Measurements from ENCODE around the gene FBXO4. TPM values are rescaled to one million over a fixed set of nuclear protein-coding genes. Genes with fewer than 3 reads are reported as not detected.
A peak's percentile ranks its signal among the peaks of the same experiment; 100 is the strongest.

Gene FBXO4, protein sequence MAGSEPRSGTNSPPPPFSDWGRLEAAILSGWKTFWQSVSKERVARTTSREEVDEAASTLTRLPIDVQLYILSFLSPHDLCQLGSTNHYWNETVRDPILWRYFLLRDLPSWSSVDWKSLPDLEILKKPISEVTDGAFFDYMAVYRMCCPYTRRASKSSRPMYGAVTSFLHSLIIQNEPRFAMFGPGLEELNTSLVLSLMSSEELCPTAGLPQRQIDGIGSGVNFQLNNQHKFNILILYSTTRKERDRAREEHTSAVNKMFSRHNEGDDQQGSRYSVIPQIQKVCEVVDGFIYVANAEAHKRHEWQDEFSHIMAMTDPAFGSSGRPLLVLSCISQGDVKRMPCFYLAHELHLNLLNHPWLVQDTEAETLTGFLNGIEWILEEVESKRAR
- 10 to 100 TPM in 1 of 6 donors, 1 to 10 TPM in 5; 6.6 to 11.9 (median 8.0) TPM for total RNA-seq

DNA sequence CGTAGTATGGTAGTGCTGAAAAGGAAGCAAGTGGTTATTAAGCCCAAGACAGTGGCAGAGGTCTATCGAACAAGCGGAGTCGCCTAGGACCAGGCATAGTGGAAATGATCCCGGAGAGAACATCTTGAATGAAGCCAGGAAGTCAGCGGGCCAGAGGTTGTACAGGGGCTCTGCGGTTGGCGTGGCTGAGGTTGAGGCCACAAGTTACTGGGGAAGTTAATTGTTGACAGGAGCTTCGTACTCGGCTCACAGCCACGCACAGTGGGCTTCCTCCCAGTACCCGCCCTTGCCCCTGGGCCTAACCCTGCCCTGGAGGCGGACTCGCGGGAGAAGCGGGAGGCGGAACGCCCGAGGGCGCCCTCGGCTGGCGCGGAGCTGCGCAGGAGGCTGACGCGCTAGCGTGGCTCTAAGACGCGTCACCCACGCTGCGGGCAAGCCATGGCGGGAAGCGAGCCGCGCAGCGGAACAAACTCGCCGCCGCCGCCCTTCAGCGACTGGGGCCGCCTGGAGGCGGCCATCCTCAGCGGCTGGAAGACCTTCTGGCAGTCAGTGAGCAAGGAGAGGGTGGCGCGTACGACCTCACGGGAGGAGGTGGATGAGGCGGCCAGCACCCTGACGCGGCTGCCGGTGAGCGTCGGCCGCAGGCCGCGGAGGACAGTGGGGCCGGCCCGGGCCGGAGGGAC lies at the start of gene FBXO4:
Gene FBXO4 (plus strand): TSS at position 410 of the 683 bp plus-strand sequence. CDS start 29 bp downstream, at position 439.
- WGBS, 2 donors = 1 to 3% methylated on average over 14 to 17 of the region's 60 CpGs
- H3K9me3 ChIP-seq = no peaks in the 10 kb centered on the region
- DNase-seq = peak; percentile 89 to 98
- TF ChIP-seq CTCF (IDR thresholded peaks at IDR 0.05) = peak in 5 of 6 experiments; percentile 50 to 74 (median 59)
- TF ChIP-seq EP300 (IDR thresholded peaks at IDR 0.05) = no peak
- peak; percentile 69 to 83 for TF ChIP-seq POLR2AphosphoS5 (IDR thresholded peaks at IDR 0.05)
- peak in 3 of 4 donors; percentile 47 to 90 (median 83) for TF ChIP-seq POLR2A (IDR thresholded peaks at IDR 0.05)
- peak within 1 kb of the TSS; percentile 86 to 97 (median 96) for H3K27ac ChIP-seq
- peak within 1 kb of the TSS; percentile 42 to 88 (median 80) for H3K4me3 ChIP-seq
- no peaks in the 10 kb centered on the region for H3K27me3 ChIP-seq
- peak; percentile 99 for ATAC-seq (ENCODE audit: low FRiP score in 2 of 2)
- H3K36me3 ChIP-seq = peaks cover 0 to 20% (median 3%) of the 10 kb centered on the region in 4 donors
- peaks cover 7 to 19% (median 11%) of the 10 kb centered on the region in 4 donors for H3K4me1 ChIP-seq

DNA sequence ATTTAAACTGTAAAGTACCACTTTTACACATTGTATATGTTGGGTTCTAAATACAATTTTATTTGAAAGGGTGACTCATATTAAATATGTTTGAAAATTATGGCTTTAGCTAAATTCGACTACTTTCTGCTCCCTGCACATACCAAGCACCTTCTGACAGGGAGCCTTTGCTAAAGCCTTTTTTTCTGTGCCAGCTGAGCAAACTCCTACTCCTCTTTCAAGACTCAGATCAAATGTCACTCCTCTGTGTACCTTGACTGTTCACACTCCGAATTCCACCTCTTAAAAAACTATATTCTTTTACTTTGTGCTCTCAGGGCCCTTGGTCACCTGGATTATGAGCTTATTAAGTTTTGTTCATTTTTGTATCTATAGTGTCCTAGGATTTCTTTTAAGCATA lies 48.4 kb upstream of the FBXO4 start:
- Histone ChIP-seq H3K27me3 (no peaks in the 10 kb centered on the region), H3K9me3 (no peaks in the 10 kb centered on the region), H3K4me1 (no peaks in the 10 kb centered on the region), H3K4me3 (no peak overlapping the region), H3K36me3 (no peaks in the 10 kb centered on the region), H3K27ac (no peak overlapping the region)
- DNase-seq (no peak), ATAC-seq (ENCODE audit: low FRiP score in 2 of 2) (no peak)
- 47 to 56% methylated on average over 2 of the region's 2 CpGs for WGBS, 2 donors
- TF ChIP-seq EP300 (IDR thresholded peaks at IDR 0.05) (no peak), CTCF (IDR thresholded peaks at IDR 0.05) (no peak), POLR2A (IDR thresholded peaks at IDR 0.05) (no peak), POLR2AphosphoS5 (IDR thresholded peaks at IDR 0.05) (no peak)

GRCh38 chr5:41877408-41877807 lies 47.7 kb upstream of the FBXO4 start:
- Histone ChIP-seq H3K36me3 (no peaks in the 10 kb centered on the region), H3K27me3 (no peaks in the 10 kb centered on the region), H3K9me3 (no peaks in the 10 kb centered on the region), H3K4me3 (no peak overlapping the region), H3K4me1 (no peaks in the 10 kb centered on the region), H3K27ac (no peak overlapping the region)
- WGBS, 2 donors = 97 to 100% methylated on average over 1 of the region's 1 CpG
- DNase-seq = no peak
- no peak for ATAC-seq (ENCODE audit: low FRiP score in 2 of 2)
- TF ChIP-seq EP300 (IDR thresholded peaks at IDR 0.05) (no peak), CTCF (IDR thresholded peaks at IDR 0.05) (no peak), POLR2AphosphoS5 (IDR thresholded peaks at IDR 0.05) (no peak), POLR2A (IDR thresholded peaks at IDR 0.05) (no peak)

- Histone ChIP-seq H3K27ac (no peak overlapping the region), H3K36me3 (no peaks in the 10 kb centered on the region), H3K4me1 (no peaks in the 10 kb centered on the region), H3K4me3 (no peak overlapping the region), H3K9me3 (no peaks in the 10 kb centered on the region), H3K27me3 (no peaks in the 10 kb centered on the region)
- no peak for DNase-seq
- no peak for TF ChIP-seq POLR2A (IDR thresholded peaks at IDR 0.05)
- TF ChIP-seq CTCF (IDR thresholded peaks at IDR 0.05) = no peak
- no peak for TF ChIP-seq EP300 (IDR thresholded peaks at IDR 0.05)
- no peak for TF ChIP-seq POLR2AphosphoS5 (IDR thresholded peaks at IDR 0.05)
- ATAC-seq (ENCODE audit: low FRiP score in 2 of 2) = no peak
- 75 to 78% methylated on average over 2 of the region's 2 CpGs for WGBS, 2 donors
Observed at GRCh38 chr5:41878173-41878572, 46.9 kb upstream of the FBXO4 start.
